DMS 273 treated with DMSO at 0.1 percent for 48 hours (cell line): ENCODE data around the gene UQCRC1.

Experiments used
- DNase-seq: peaks from one replicate; lab custom pipeline; 2025; lab: John Stamatoyannopoulos, UW

UQCRC1 gene

GRCh38 chr3:48633743-48634142 is 24.3 kb upstream of the UQCRC1 start:
- DNase-seq: no peak

GRCh38 chr3:48633256-48633655 is 23.8 kb upstream of the UQCRC1 start:
- no peak for DNase-seq

- no peak for DNase-seq
These were observed 22.3 kb upstream of the UQCRC1 start for GRCh38 chr3:48631516-48632448.

- DNase-seq: no peak
These were observed 21.4 kb upstream of the UQCRC1 start for GRCh38 chr3:48630833-48631232.

- DNase-seq: no peak
These were observed 21.0 kb upstream of the UQCRC1 start for GRCh38 chr3:48630407-48630806.

GRCh38 chr3:48629894-48630293 is 20.4 kb upstream of the UQCRC1 start:
- no peak for DNase-seq

- no peak for DNase-seq
These were observed 19.0 kb upstream of the UQCRC1 start for GRCh38 chr3:48628277-48629017.

- DNase-seq: no peak
These were observed 16.2 kb upstream of the UQCRC1 start for GRCh38 chr3:48625600-48625999.

- DNase-seq: no peak
These were observed 15.3 kb upstream of the UQCRC1 start for GRCh38 chr3:48624767-48625166.

- no peak for DNase-seq
These were observed 14.6 kb upstream of the UQCRC1 start for GRCh38 chr3:48623851-48624547.

- DNase-seq: no peak
These were observed 12.0 kb upstream of the UQCRC1 start, which contains the start of gene TMEM89 for GRCh38 chr3:48621461-48621869. Gene TMEM89, minus strand, starts transcription at chr3:48621769. Its CDS starts 13 bp downstream, at chr3:48621756.

- DNase-seq: no peak
These were observed 10.4 kb upstream of the UQCRC1 start for GRCh38 chr3:48619541-48620524.

GRCh38 chr3:48617559-48617958 is 8.1 kb upstream of the UQCRC1 start:
- DNase-seq: no peak

- no peak for DNase-seq
These were observed 4.6 kb upstream of the UQCRC1 start for GRCh38 chr3:48614044-48614443.

GRCh38 chr3:48612309-48612708 is 2.9 kb upstream of the UQCRC1 start:
- no peak for DNase-seq

GRCh38 chr3:48607519-48607918 is 1.9 kb downstream of the UQCRC1 start:
- no peak for DNase-seq

GRCh38 chr3:48601622-48601994 is 7.8 kb downstream of the UQCRC1 start:
- DNase-seq: no peak

- DNase-seq: no peak
These were observed 8.5 kb downstream of the UQCRC1 start for GRCh38 chr3:48600711-48601621.

GRCh38 chr3:48599509-48600285 is 9.7 kb downstream of the UQCRC1 start:
- no peak for DNase-seq
